ENCODE data around the gene GABRA5. TPM values are rescaled to one million over a fixed set of nuclear protein-coding genes. Genes with fewer than 3 reads are reported as not detected.

The GABRA5 gene
- total RNA-seq, 2 experiments from 2014 or later = not detected

- Histone ChIP-seq H2AFZ (ENCODE audit: low read length) (no peak overlapping the region), H3K4me1 (ENCODE audit: insufficient read depth, low read length, poor library complexity, severe bottlenecking) (no peaks in the 10 kb centered on the region), H3K79me2 (ENCODE audit: insufficient read depth, low read depth, low read length) (no peaks in the 10 kb centered on the region), H3K4me3 (ENCODE audit: low read depth, low read length, poor library complexity, severe bottlenecking) (no peak overlapping the region), H3K36me3 (ENCODE audit: insufficient read depth, low read length) (no peaks in the 10 kb centered on the region), H4K20me1 (ENCODE audit: insufficient read depth, low read length) (no peaks in the 10 kb centered on the region), H3K4me2 (ENCODE audit: low read length) (no peak overlapping the region), H3K9me3 (ENCODE audit: low read length) (no peaks in the 10 kb centered on the region), H3K9me2 (ENCODE audit: insufficient read depth, low read length) (no peaks in the 10 kb centered on the region), H3K27ac (ENCODE audit: low read depth, low read length, poor library complexity, severe bottlenecking) (no peak overlapping the region)
- ChIA-PET POLR2A (no interaction called here), CTCF (ENCODE audit: unreplicated experiment) (no interaction called here)
- no peak for DNase-seq (ENCODE audit: low spot score)
- intact Hi-C loops (cut with micrococcal nuclease; ENCODE audit: unreplicated experiment) = no loop called here
- no peak for TF ChIP-seq EZH2phosphoT487 (IDR thresholded peaks at IDR 0.05; ENCODE audit: borderline replicate concordance, low read depth, low read length)
- TF ChIP-seq, protein P1, sequence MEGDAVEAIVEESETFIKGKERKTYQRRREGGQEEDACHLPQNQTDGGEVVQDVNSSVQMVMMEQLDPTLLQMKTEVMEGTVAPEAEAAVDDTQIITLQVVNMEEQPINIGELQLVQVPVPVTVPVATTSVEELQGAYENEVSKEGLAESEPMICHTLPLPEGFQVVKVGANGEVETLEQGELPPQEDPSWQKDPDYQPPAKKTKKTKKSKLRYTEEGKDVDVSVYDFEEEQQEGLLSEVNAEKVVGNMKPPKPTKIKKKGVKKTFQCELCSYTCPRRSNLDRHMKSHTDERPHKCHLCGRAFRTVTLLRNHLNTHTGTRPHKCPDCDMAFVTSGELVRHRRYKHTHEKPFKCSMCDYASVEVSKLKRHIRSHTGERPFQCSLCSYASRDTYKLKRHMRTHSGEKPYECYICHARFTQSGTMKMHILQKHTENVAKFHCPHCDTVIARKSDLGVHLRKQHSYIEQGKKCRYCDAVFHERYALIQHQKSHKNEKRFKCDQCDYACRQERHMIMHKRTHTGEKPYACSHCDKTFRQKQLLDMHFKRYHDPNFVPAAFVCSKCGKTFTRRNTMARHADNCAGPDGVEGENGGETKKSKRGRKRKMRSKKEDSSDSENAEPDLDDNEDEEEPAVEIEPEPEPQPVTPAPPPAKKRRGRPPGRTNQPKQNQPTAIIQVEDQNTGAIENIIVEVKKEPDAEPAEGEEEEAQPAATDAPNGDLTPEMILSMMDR (conservative IDR thresholded peaks at IDR 0.05; ENCODE audit: low read length) = no peak
- BruUV-seq (replicated peaks) = no TSS peak
Measured at GRCh38 chr15:26929588-26929987, 62.7 kb downstream of the GABRA5 start.

- no TSS peak for BruUV-seq (replicated peaks)
- H3K79me2 ChIP-seq (ENCODE audit: insufficient read depth, low read depth, low read length) = no peaks in the 10 kb centered on the region
- intact Hi-C loops (cut with micrococcal nuclease; ENCODE audit: unreplicated experiment) = no loop called here
- H3K4me2 ChIP-seq (ENCODE audit: low read length) = no peak overlapping the region
- TF ChIP-seq, protein P1 (conservative IDR thresholded peaks at IDR 0.05; ENCODE audit: low read length) = no peak
- no peak for TF ChIP-seq EZH2phosphoT487 (IDR thresholded peaks at IDR 0.05; ENCODE audit: borderline replicate concordance, low read depth, low read length)
- no peak overlapping the region for H2AFZ ChIP-seq (ENCODE audit: low read length)
- POLR2A ChIA-PET = no interaction called here
- H3K4me3 ChIP-seq (ENCODE audit: low read depth, low read length, poor library complexity, severe bottlenecking) = no peak overlapping the region
- no peaks in the 10 kb centered on the region for H3K36me3 ChIP-seq (ENCODE audit: insufficient read depth, low read length)
- H3K9me2 ChIP-seq (ENCODE audit: insufficient read depth, low read length) = no peaks in the 10 kb centered on the region
- no peak for DNase-seq (ENCODE audit: low spot score)
- H3K4me1 ChIP-seq (ENCODE audit: insufficient read depth, low read length, poor library complexity, severe bottlenecking) = no peaks in the 10 kb centered on the region
- no peaks in the 10 kb centered on the region for H4K20me1 ChIP-seq (ENCODE audit: insufficient read depth, low read length)
- H3K27ac ChIP-seq (ENCODE audit: low read depth, low read length, poor library complexity, severe bottlenecking) = no peak overlapping the region
- CTCF ChIA-PET (ENCODE audit: unreplicated experiment) = no interaction called here
- no peaks in the 10 kb centered on the region for H3K9me3 ChIP-seq (ENCODE audit: low read length)
Measured at GRCh38 chr15:26934848-26935247, 68.0 kb downstream of the GABRA5 start.

GRCh38 chr15:26935322-26935721, 68.5 kb downstream of the GABRA5 start:
- ChIA-PET POLR2A (no interaction called here), CTCF (ENCODE audit: unreplicated experiment) (no interaction called here)
- H3K4me1 ChIP-seq (ENCODE audit: insufficient read depth, low read length, poor library complexity, severe bottlenecking) = no peaks in the 10 kb centered on the region
- no peaks in the 10 kb centered on the region for H3K9me2 ChIP-seq (ENCODE audit: insufficient read depth, low read length)
- H3K4me2 ChIP-seq (ENCODE audit: low read length) = no peak overlapping the region
- no peak overlapping the region for H2AFZ ChIP-seq (ENCODE audit: low read length)
- no peak for DNase-seq (ENCODE audit: low spot score)
- TF ChIP-seq EZH2phosphoT487 (IDR thresholded peaks at IDR 0.05; ENCODE audit: borderline replicate concordance, low read depth, low read length) = no peak
- TF ChIP-seq, protein P1 (conservative IDR thresholded peaks at IDR 0.05; ENCODE audit: low read length) = no peak
- intact Hi-C loops (cut with micrococcal nuclease; ENCODE audit: unreplicated experiment) = no loop called here
- no peaks in the 10 kb centered on the region for H4K20me1 ChIP-seq (ENCODE audit: insufficient read depth, low read length)
- no peak overlapping the region for H3K27ac ChIP-seq (ENCODE audit: low read depth, low read length, poor library complexity, severe bottlenecking)
- no peaks in the 10 kb centered on the region for H3K79me2 ChIP-seq (ENCODE audit: insufficient read depth, low read depth, low read length)
- H3K9me3 ChIP-seq (ENCODE audit: low read length) = no peaks in the 10 kb centered on the region
- no peaks in the 10 kb centered on the region for H3K36me3 ChIP-seq (ENCODE audit: insufficient read depth, low read length)
- BruUV-seq (replicated peaks) = no TSS peak
- H3K4me3 ChIP-seq (ENCODE audit: low read depth, low read length, poor library complexity, severe bottlenecking) = no peak overlapping the region

Measured in OCI-LY7 (cell line).